HG03558 (cell line): ENCODE data around the gene KHSRP.

Experiments used
- ATAC-seq: cut with Tn5 transposase; IDR thresholded peaks from one replicate; pipeline ENCODE4 v1.9.1; 2021; ENCODE audit warnings: moderate number of reproducible peaks; ENCODE audit not compliant: unreplicated experiment; ENCODE audit errors: extremely low read depth

Gene KHSRP

DNA sequence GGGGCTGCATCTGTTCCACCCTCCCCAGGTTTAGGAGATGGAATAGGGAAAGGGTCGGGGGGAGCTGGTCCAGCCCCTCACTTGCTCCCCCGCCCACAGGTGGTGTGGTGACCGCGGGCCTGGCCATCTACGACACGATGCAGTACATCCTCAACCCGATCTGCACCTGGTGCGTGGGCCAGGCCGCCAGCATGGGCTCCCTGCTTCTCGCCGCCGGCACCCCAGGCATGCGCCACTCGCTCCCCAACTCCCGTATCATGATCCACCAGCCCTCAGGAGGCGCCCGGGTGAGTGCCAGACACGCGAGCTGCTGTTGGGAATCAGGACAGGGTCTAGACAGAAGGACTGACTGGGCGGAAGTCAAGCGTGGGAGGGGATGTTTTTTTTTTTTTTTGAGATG, 60.3 kb downstream of the KHSRP start:
- no peak for ATAC-seq
